K562 (cell line): ENCODE measurements around the gene NABP1. TPM values are rescaled to one million over a fixed set of nuclear protein-coding genes. Genes with fewer than 3 reads are reported as not detected.

Experiments
- ATAC-seq: fragments of 200-7000 bp; cut with Tn5 transposase; 3 replicates; pipeline ENCODE4 v1.9.1; 2020; ENCODE audit warnings: moderate library complexity
- BruUV-seq: library from RNA; stranded (reverse); fragments of 400-500 nt; replicated peaks from 2 replicates; lab custom pipeline; 2021; lab: Mats Ljungman, UMichigan
- CTCF ChIA-PET: fragments of 300-600 bp; formaldehyde crosslinking; extraction: SDS; loops from one replicate; lab custom pipeline; 2021; ENCODE audit warnings: low intra/inter-chr PET ratio; lab: Yijun Ruan, JAX
- POLR2A ChIA-PET: fragments of 300-600, 350-650 bp; sonication (Branson Sonifier 250); formaldehyde crosslinking; extraction: SDS; loops from one replicate; lab custom pipeline; 2021; ENCODE audit warnings: antibody characterized with exemption, inconsistent platforms; lab: Yijun Ruan, JAX
- DNase-seq, 4 experiments: peaks; one replicate each; pipeline versions ENCODE4 v3.0.0 to v3.0.0-alpha.2; 2011 to 2018; ENCODE audit warnings: low spot score in 3 of 4, mixed read lengths in 3 of 4; ENCODE audit errors: extremely low read depth in 1 of 4
- FAIRE-seq: peaks from 2 replicates; lab custom pipeline; 2011; peaks lifted over from hg19 to GRCh38; lab: Jason Lieb, UNC
- H2AFZ ChIP-seq: 2 replicates; pipeline ENCODE4 v1.6.0; 2011; ENCODE audit warnings: low read depth, low read length, control low read depth, inconsistent platforms
- H3K27ac ChIP-seq: fragments of 200-600 bp; 3 replicates; pipeline ENCODE4 v1.8.0; 2011; ENCODE audit warnings: low read depth, mild to moderate bottlenecking, control low read depth, inconsistent platforms, low read length, moderate library complexity, mixed read lengths; ENCODE audit errors: extremely low read depth
- H3K27me3 ChIP-seq, 2 experiments: fragments of 300-600 bp in 1 of 2; 2 replicates in 1 of 2; 3 replicates in 1 of 2; pipeline versions ENCODE4 v1.6.0 to v1.8.0; 2011; ENCODE audit warnings: inconsistent platforms in 2 of 2, low read length in 2 of 2, mild to moderate bottlenecking in 1 of 2, mixed read lengths in 1 of 2, moderate library complexity in 1 of 2; ENCODE audit not compliant: control insufficient read depth in 2 of 2, insufficient read depth in 2 of 2
- H3K36me3 ChIP-seq: fragments of 300-600 bp; 3 replicates; pipeline ENCODE4 v1.8.0; 2011; ENCODE audit warnings: mild to moderate bottlenecking, low read length, inconsistent platforms; ENCODE audit not compliant: control insufficient read depth, insufficient read depth
- H3K4me1 ChIP-seq, 2 experiments: fragments of 200-600 bp in 1 of 2; replicated peaks in 1 of 2; 2 replicates in 1 of 2; 3 replicates in 1 of 2; pipeline versions ENCODE4 v1.5.1 to v1.8.0; 2011; ENCODE audit warnings: inconsistent platforms in 2 of 2, low read length in 2 of 2, mild to moderate bottlenecking in 1 of 2, mixed read lengths in 1 of 2, moderate library complexity in 1 of 2; ENCODE audit not compliant: control insufficient read depth in 2 of 2, insufficient read depth in 2 of 2
- H3K4me2 ChIP-seq: 2 replicates; pipeline ENCODE4 v1.6.1; 2011; ENCODE audit warnings: low read length, control low read depth, inconsistent platforms, mixed read lengths; ENCODE audit not compliant: insufficient read depth
- H3K4me3 ChIP-seq: fragments of 200-600 bp; sonication (generic), shearing (Covaris generic); 2 replicates; pipeline ENCODE4 v1.5.1; 2016; ENCODE audit warnings: control low read depth, inconsistent platforms
- H3K79me2 ChIP-seq: fragments of 200-600 bp; 3 replicates; pipeline ENCODE4 v1.8.0; 2011; ENCODE audit warnings: low read length, inconsistent platforms; ENCODE audit not compliant: control insufficient read depth, insufficient read depth
- H3K9ac ChIP-seq, 2 experiments: 2 replicates each; pipeline versions ENCODE4 v1.6.0 to v1.6.1; 2011; ENCODE audit warnings: low read depth in 2 of 2, low read length in 2 of 2, control low read depth in 1 of 2, inconsistent platforms in 1 of 2, mild to moderate bottlenecking in 1 of 2, mixed read lengths in 1 of 2; ENCODE audit not compliant: insufficient read depth in 1 of 2
- H3K9me1 ChIP-seq: one replicate; pipeline ENCODE4 v1.6.0; 2011; ENCODE audit warnings: inconsistent platforms, mild to moderate bottlenecking, low read length, moderate library complexity; ENCODE audit not compliant: control insufficient read depth, insufficient read depth
- H3K9me3 ChIP-seq: replicated peaks from 2 replicates; pipeline ENCODE4 v1.5.1; 2011; ENCODE audit warnings: low read depth, low read length, inconsistent platforms; ENCODE audit not compliant: control insufficient read depth, insufficient read depth
- H4K20me1 ChIP-seq: replicated peaks from 2 replicates; pipeline ENCODE4 v1.6.1; 2011; ENCODE audit warnings: low read length, inconsistent platforms, mixed read lengths; ENCODE audit not compliant: control insufficient read depth, insufficient read depth
- ARNT ChIP-seq, 2 experiments: fragments of 450-650 bp; IDR thresholded peaks; 2 replicates each; pipeline ENCODE4 v1.6.1; 2016; ENCODE audit warnings: mild to moderate bottlenecking in 1 of 2
- CC2D1A ChIP-seq: fragments of 450-650 bp; IDR thresholded peaks from 2 replicates; pipeline ENCODE4 v1.6.1; 2017; ENCODE audit warnings: mild to moderate bottlenecking
- CHD4 ChIP-seq: fragments of 200-600 bp; sonication (generic); IDR thresholded peaks from 3 replicates; pipeline ENCODE4 v1.6.1; 2012; ENCODE audit warnings: low read depth, mild to moderate bottlenecking, mixed read lengths, low read length, inconsistent platforms; ENCODE audit not compliant: insufficient read depth, insufficient replicate concordance, poor library complexity, severe bottlenecking
- CREB3L1 ChIP-seq: fragments of 450-650 bp; IDR thresholded peaks from 2 replicates; pipeline ENCODE4 v1.6.1; 2014; ENCODE audit warnings: low read depth, mild to moderate bottlenecking, moderate library complexity, borderline replicate concordance
- DDX20 ChIP-seq: fragments of 450-650 bp; IDR thresholded peaks from 2 replicates; pipeline ENCODE4 v1.6.1; 2016; ENCODE audit warnings: missing genetic modification characterization, low read depth, mild to moderate bottlenecking, missing compliant biosample characterization, moderate library complexity
- DIDO1 ChIP-seq: fragments of 450-650 bp; IDR thresholded peaks from 2 replicates; pipeline ENCODE4 v1.6.1; 2016; ENCODE audit warnings: low read depth, missing biosample characterization, missing genetic modification characterization
- KLF10 ChIP-seq: fragments of 250-450 bp; sonication (Bioruptor Pico); IDR thresholded peaks from 2 replicates; pipeline ENCODE4 v1.6.1; 2021; ENCODE audit warnings: matching md5 sums
- NKRF ChIP-seq: fragments of 450-650 bp; IDR thresholded peaks from 2 replicates; pipeline ENCODE4 v1.6.1; 2016; ENCODE audit warnings: borderline replicate concordance
- POLR2G ChIP-seq: fragments of 200-400 bp; formaldehyde crosslinking; IDR thresholded peaks from 2 replicates; pipeline ENCODE4 v1.6.1; 2017; ENCODE audit warnings: low read depth, mild to moderate bottlenecking, antibody characterized with exemption, low read length, moderate library complexity
- THRB ChIP-seq: fragments of 450-650 bp; formaldehyde crosslinking; conservative IDR thresholded peaks from 2 replicates; pipeline ENCODE4 v1.4.0; 2022; ENCODE audit warnings: mild to moderate bottlenecking, missing genetic modification characterization
- ZSCAN29 ChIP-seq: fragments of 450-650 bp; IDR thresholded peaks from 2 replicates; pipeline ENCODE4 v1.6.1; 2017
- WGBS: fragments of 100-300 bp; shearing (Covaris generic); methylation state at CpG from one replicate; pipeline ENCODE4 v1.1.6; 2016; ENCODE audit warnings: low coverage, mixed read lengths; ENCODE audit not compliant: insufficient coverage; ENCODE audit errors: missing lambda C conversion rate; 5-methylcytosine and 5-hydroxymethylcytosine counted together
- in situ Hi-C: fragments of 300-500 bp; cut with MboI; formaldehyde crosslinking; loops from 4 replicates; pipeline ENCODE4 v1.15.0; 2018; ENCODE audit warnings: inconsistent platforms, mixed read lengths
- intact Hi-C: fragments of 100-400 bp; cut with micrococcal nuclease; formaldehyde crosslinking; loops from 2 replicates; pipeline ENCODE4 v1.14.2; 2022
- polyA plus RNA-seq, 8 experiments: library from polyadenylated mRNA; depleted of rRNA in 4 of 8; stranded (reverse) in 5 of 8; unstranded in 3 of 8; fragments of >200 nt; fragmentation: Nextera tagmentation in 2 of 8; fragmentation: Illumina TruSeq in 1 of 8; extraction: Ambion mirVana in 2 of 8; extraction: Trizol in 1 of 8; gene quantifications; 2 replicates each; pipeline versions ENCODE4 v1.2.1 to v1.2.3, GENCODE V29; 2011 to 2014; ENCODE audit warnings: inconsistent platforms in 1 of 8, missing spikeins in 1 of 8
- total RNA-seq, 7 experiments: library from RNA; depleted of rRNA in 6 of 7; stranded (reverse); fragments of >200 nt in 6 of 7; fragmentation: Illumina TruSeq in 2 of 7; extraction: Trizol in 2 of 7; gene quantifications; 2 replicates each; pipeline versions ENCODE4 v1.2.1 to v1.2.3, GENCODE V29; 2011 to 2021; ENCODE audit warnings: low replicate concordance in 1 of 7
- TF ChIP-seq, protein P1 (sequence below): fragments of 250-450 bp; sonication (Bioruptor Pico); IDR thresholded peaks from 2 replicates; pipeline ENCODE4 v1.5.0; 2022; ENCODE audit warnings: mild to moderate bottlenecking

Gene NABP1
- total and polyA plus RNA-seq, 9 of the 15 experiments (the other 6 are each of a cell fraction or from before 2014, with no cell fraction given): 12.8 to 44.0 (median 20.2) TPM

- TF ChIP-seq, protein P1, sequence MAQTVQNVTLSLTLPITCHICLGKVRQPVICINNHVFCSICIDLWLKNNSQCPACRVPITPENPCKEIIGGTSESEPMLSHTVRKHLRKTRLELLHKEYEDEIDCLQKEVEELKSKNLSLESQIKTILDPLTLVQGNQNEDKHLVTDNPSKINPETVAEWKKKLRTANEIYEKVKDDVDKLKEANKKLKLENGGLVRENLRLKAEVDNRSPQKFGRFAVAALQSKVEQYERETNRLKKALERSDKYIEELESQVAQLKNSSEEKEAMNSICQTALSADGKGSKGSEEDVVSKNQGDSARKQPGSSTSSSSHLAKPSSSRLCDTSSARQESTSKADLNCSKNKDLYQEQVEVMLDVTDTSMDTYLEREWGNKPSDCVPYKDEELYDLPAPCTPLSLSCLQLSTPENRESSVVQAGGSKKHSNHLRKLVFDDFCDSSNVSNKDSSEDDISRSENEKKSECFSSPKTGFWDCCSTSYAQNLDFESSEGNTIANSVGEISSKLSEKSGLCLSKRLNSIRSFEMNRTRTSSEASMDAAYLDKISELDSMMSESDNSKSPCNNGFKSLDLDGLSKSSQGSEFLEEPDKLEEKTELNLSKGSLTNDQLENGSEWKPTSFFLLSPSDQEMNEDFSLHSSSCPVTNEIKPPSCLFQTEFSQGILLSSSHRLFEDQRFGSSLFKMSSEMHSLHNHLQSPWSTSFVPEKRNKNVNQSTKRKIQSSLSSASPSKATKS (CRISPR knock-in tag): no peak
- TF ChIP-seq DIDO1 (tag): no peak
Measured at GRCh38 chr2:191703079-191703725, 25.3 kb downstream of the NABP1 start (continued).

- no TSS peak for BruUV-seq
- ATAC-seq: no peak
- 30% methylated on average over 4 of the region's 4 CpGs for WGBS
- CTCF ChIA-PET: no interaction called here
- Histone ChIP-seq H3K9me3 (no peaks in the 10 kb centered on the region; the same call in 1 of the 2 replicates), H3K79me2 (no peaks in the 10 kb centered on the region), H3K9ac (no peak overlapping the region), H3K27me3 (no peaks in the 10 kb centered on the region), H3K9me1 (no peaks in the 10 kb centered on the region), H3K4me1 (no peaks in the 10 kb centered on the region), H3K4me3 (no peak overlapping the region), H2AFZ (no peak overlapping the region), H3K27ac (no peak overlapping the region), H3K4me2 (no peak overlapping the region), H3K36me3 (no peaks in the 10 kb centered on the region), H4K20me1 (no peaks in the 10 kb centered on the region)
- POLR2A ChIA-PET: interaction anchor here (1.3 kb wide), 1 partner anchor 13 kb away, joined by 3 read pairs; no protein-coding TSS in a partner anchor
- in situ Hi-C loops (no loop called here), intact Hi-C loops (no loop called here)
- FAIRE-seq: no peak
- no peak for DNase-seq
- TF ChIP-seq ZSCAN29: no peak
- TF ChIP-seq CHD4: no peak
- no peak for TF ChIP-seq KLF10 (CRISPR knock-in tag)
- TF ChIP-seq THRB (CRISPR knock-in tag): no peak
- TF ChIP-seq ARNT (IDR thresholded peaks at IDR 0.05): no peak
- no peak for TF ChIP-seq CREB3L1
- no peak for TF ChIP-seq NKRF
- no peak for TF ChIP-seq POLR2G
- no peak for TF ChIP-seq DDX20 (tag)
- no peak for TF ChIP-seq CC2D1A
Measured at GRCh38 chr2:191705084-191705483, 27.1 kb downstream of the NABP1 start.
